Upper lobe of left lung (tissue), 6 donors: ENCODE results near the gene TRIM8. TPM values are rescaled to one million over a fixed set of nuclear protein-coding genes. Genes with fewer than 3 reads are reported as not detected.

Experiments
- ATAC-seq, 2 donors: fragments of 200-7000 bp; cut with Tn5 transposase; one replicate each; pipeline ENCODE4 v1.9.1; 2022; ENCODE audit warnings: mild to moderate bottlenecking in 2 of 2, moderate library complexity in 2 of 2; ENCODE audit not compliant: low FRiP score in 2 of 2
- DNase-seq, 2 donors: peaks; one replicate each; pipeline ENCODE4 v3.0.0-alpha.2; 2019 to 2020
- H3K27ac ChIP-seq, 4 donors: fragments of 200-600 bp; sonication (generic); one replicate each; pipeline ENCODE4 v1.5.1; 2016 to 2019
- H3K27me3 ChIP-seq, 4 donors: fragments of 200-600 bp; sonication (generic); one replicate each; pipeline ENCODE4 v1.5.1; 2017 to 2019
- H3K36me3 ChIP-seq, 4 donors: fragments of 200-600 bp; sonication (generic); one replicate each; pipeline ENCODE4 v1.5.1; 2016 to 2019
- H3K4me1 ChIP-seq, 4 donors: fragments of 200-600 bp; sonication (generic); one replicate each; pipeline ENCODE4 v1.5.1; 2018 to 2019
- H3K4me3 ChIP-seq, 4 donors: fragments of 200-600 bp; sonication (generic); one replicate each; pipeline ENCODE4 v1.5.1; 2017 to 2019; ENCODE audit warnings: mild to moderate bottlenecking in 2 of 4, moderate library complexity in 1 of 4
- H3K9me3 ChIP-seq, 4 donors: fragments of 200-600 bp; sonication (generic); one replicate each; pipeline ENCODE4 v1.5.1; 2018 to 2019
- CTCF ChIP-seq, 6 experiments: fragments of 450-650 bp in 4 of 6; fragments of 200-600 bp in 2 of 6; sonication (generic) in 2 of 6; IDR thresholded peaks; one replicate each; pipeline ENCODE4 v1.5.1; 2016 to 2019; ENCODE audit warnings: antibody characterized with exemption in 6 of 6
- EP300 ChIP-seq, 4 donors: sonication (generic); formaldehyde crosslinking; IDR thresholded peaks; one replicate each; pipeline ENCODE4 v1.5.1; 2017; ENCODE audit warnings: antibody characterized with exemption in 4 of 4, control low read depth in 2 of 4
- POLR2A ChIP-seq, 4 donors: fragments of 450-650 bp; IDR thresholded peaks; one replicate each; pipeline ENCODE4 v1.5.1; 2016 to 2017; ENCODE audit warnings: antibody characterized with exemption in 4 of 4, mild to moderate bottlenecking in 2 of 4
- POLR2AphosphoS5 ChIP-seq, 2 donors: sonication (generic); formaldehyde crosslinking; IDR thresholded peaks; one replicate each; pipeline ENCODE4 v1.5.1; 2017; ENCODE audit warnings: antibody characterized with exemption in 2 of 2
- WGBS, 2 donors: methylation state at CpG; one replicate each; pipeline ENCODE4 v1.1.5; 2017 to 2018; 5-methylcytosine and 5-hydroxymethylcytosine counted together
- total RNA-seq, 6 donors: library from RNA; depleted of rRNA in 4 of 6; stranded (reverse); fragments of >200 nt in 4 of 6; gene quantifications; one replicate each; pipeline versions ENCODE4 v1.1.0 to v1.2.1, GENCODE V29; 2016 to 2021
- donor health status: DM: no; HTN: no; CAD: no; lungs with moderate emphysema.
- donor health status: DM: no; HTN: yes; CAD: no; lungs with severe emphysema.

TRIM8 gene
- total RNA-seq, 6 donors from 2014 or later = 162 to 279 (median 177) TPM

GRCh38 chr10:102641402-102641801 is 2.9 kb upstream of the TRIM8 start:
- Histone ChIP-seq H3K27ac (peak overlapping the region; percentile 97 to 100 (median 99)), H3K36me3 (no peaks in the 10 kb centered on the region), H3K4me1 (peaks cover 0 to 6% (median 3%) of the 10 kb centered on the region in 4 donors), H3K9me3 (no peaks in the 10 kb centered on the region), H3K4me3 (peak overlapping the region in 3 of 4 donors; percentile 71 to 97 (median 72)), H3K27me3 (no peaks in the 10 kb centered on the region)
- 23 to 24% methylated on average over 7 of the region's 7 CpGs for WGBS, 2 donors
- no peak for TF ChIP-seq POLR2A (IDR thresholded peaks at IDR 0.05)
- TF ChIP-seq EP300 (IDR thresholded peaks at IDR 0.05) = no peak
- no peak for TF ChIP-seq POLR2AphosphoS5 (IDR thresholded peaks at IDR 0.05)
- DNase-seq = no peak
- ATAC-seq = no peak

GRCh38 chr10:102641880-102642735 is 2.2 kb upstream of the TRIM8 start:
- Histone ChIP-seq H3K9me3 (no peaks in the 10 kb centered on the region), H3K27me3 (no peaks in the 10 kb centered on the region), H3K27ac (peak overlapping the region; percentile 97 to 100 (median 99)), H3K36me3 (no peaks in the 10 kb centered on the region), H3K4me1 (peaks cover 6 to 12% (median 7%) of the 10 kb centered on the region in 4 donors), H3K4me3 (peak overlapping the region; percentile 71 to 97 (median 84))
- TF ChIP-seq POLR2AphosphoS5 (IDR thresholded peaks at IDR 0.05) (peak; percentile 82 to 89), EP300 (IDR thresholded peaks at IDR 0.05) (peak in 1 of 4 donors; percentile 37), CTCF (IDR thresholded peaks at IDR 0.05) (peak in 2 of 6 experiments; percentile 9 to 12), POLR2A (IDR thresholded peaks at IDR 0.05) (peak in 3 of 4 donors; percentile 74 to 95 (median 79))
- ATAC-seq (peak; percentile 82 to 93), DNase-seq (peak; percentile 99)
- 0 to 2% methylated on average over 8 to 38 of the region's 77 CpGs for WGBS, 2 donors

- H3K27ac ChIP-seq = peak overlapping the region; percentile 97 to 100 (median 99)
- H3K9me3 ChIP-seq = no peaks in the 10 kb centered on the region
- peak in 1 of 2 donors; percentile 12 for ATAC-seq
- no peaks in the 10 kb centered on the region for H3K36me3 ChIP-seq
- TF ChIP-seq POLR2A (IDR thresholded peaks at IDR 0.05) (peak in 1 of 4 donors; percentile 32), CTCF (IDR thresholded peaks at IDR 0.05) (no peak), POLR2AphosphoS5 (IDR thresholded peaks at IDR 0.05) (peak in 1 of 2 donors; percentile 13)
- H3K4me1 ChIP-seq = peaks cover 14 to 20% (median 14%) of the 10 kb centered on the region in 4 donors
- DNase-seq = peak; percentile 56 to 92
- H3K27me3 ChIP-seq = no peaks in the 10 kb centered on the region
- 0 to 1% methylated on average over 41 to 45 of the region's 45 CpGs for WGBS, 2 donors
- H3K4me3 ChIP-seq = peak overlapping the region; percentile 71 to 97 (median 84)
Observed at GRCh38 chr10:102642736-102643335, 1.4 kb upstream of the TRIM8 start.

- WGBS, 2 donors = 0 to 1% methylated on average over 37 to 62 of the region's 76 CpGs
- Histone ChIP-seq H3K9me3 (no peaks in the 10 kb centered on the region), H3K27me3 (no peaks in the 10 kb centered on the region), H3K27ac (peak overlapping the region; percentile 97 to 100 (median 99)), H3K36me3 (peaks cover 0 to 2% (median 0%) of the 10 kb centered on the region in 4 donors), H3K4me3 (peak overlapping the region; percentile 71 to 97 (median 84)), H3K4me1 (peaks cover 20 to 26% (median 21%) of the 10 kb centered on the region in 4 donors)
- peak; percentile 60 to 92 for DNase-seq
- ATAC-seq = peak in 1 of 2 donors; percentile 23
- TF ChIP-seq POLR2AphosphoS5 (IDR thresholded peaks at IDR 0.05) = peak in 1 of 2 donors; percentile 54
- TF ChIP-seq EP300 (IDR thresholded peaks at IDR 0.05) = no peak
- TF ChIP-seq CTCF (IDR thresholded peaks at IDR 0.05) = no peak
- TF ChIP-seq POLR2A (IDR thresholded peaks at IDR 0.05) = peak in 3 of 4 donors; percentile 46 to 81 (median 68)
Observed at GRCh38 chr10:102643336-102644065, 778 bp upstream of the TRIM8 start.
